ENCODE data around the gene ARID1B.

ARID1B gene

GRCh38 chr6:156948807-156949206, 171.6 kb downstream of the ARID1B start:
- no peak overlapping the region for H3K9ac ChIP-seq (ENCODE audit: low read length)
- peaks cover 18% of the 10 kb centered on the region for H3K4me1 ChIP-seq (ENCODE audit: control insufficient read depth, insufficient read depth, low read length)
- no peaks in the 10 kb centered on the region for H3K27me3 ChIP-seq (ENCODE audit: control insufficient read depth, insufficient read depth, low read length)
- H3K36me3 ChIP-seq (ENCODE audit: control insufficient read depth, insufficient read depth, low read length) = no peaks in the 10 kb centered on the region
- no peak overlapping the region for H3K4me3 ChIP-seq (ENCODE audit: low read length)
- H3K9me3 ChIP-seq (ENCODE audit: control insufficient read depth, low read length) = no peaks in the 10 kb centered on the region

GRCh38 chr6:156949376-156949775, 172.2 kb downstream of the ARID1B start:
- no peak overlapping the region for H3K4me3 ChIP-seq (ENCODE audit: low read length)
- peaks cover 20% of the 10 kb centered on the region for H3K4me1 ChIP-seq (ENCODE audit: control insufficient read depth, insufficient read depth, low read length)
- no peak overlapping the region for H3K9ac ChIP-seq (ENCODE audit: low read length)
- no peaks in the 10 kb centered on the region for H3K27me3 ChIP-seq (ENCODE audit: control insufficient read depth, insufficient read depth, low read length)
- H3K9me3 ChIP-seq (ENCODE audit: control insufficient read depth, low read length) = no peaks in the 10 kb centered on the region
- H3K36me3 ChIP-seq (ENCODE audit: control insufficient read depth, insufficient read depth, low read length) = no peaks in the 10 kb centered on the region

GRCh38 chr6:156950084-156950483, 172.9 kb downstream of the ARID1B start:
- H3K4me1 ChIP-seq (ENCODE audit: control insufficient read depth, insufficient read depth, low read length) = peaks cover 20% of the 10 kb centered on the region
- no peaks in the 10 kb centered on the region for H3K27me3 ChIP-seq (ENCODE audit: control insufficient read depth, insufficient read depth, low read length)
- H3K36me3 ChIP-seq (ENCODE audit: control insufficient read depth, insufficient read depth, low read length) = no peaks in the 10 kb centered on the region
- no peaks in the 10 kb centered on the region for H3K9me3 ChIP-seq (ENCODE audit: control insufficient read depth, low read length)
- H3K9ac ChIP-seq (ENCODE audit: low read length) = no peak overlapping the region
- no peak overlapping the region for H3K4me3 ChIP-seq (ENCODE audit: low read length)

- H3K9ac ChIP-seq (ENCODE audit: low read length) = no peak overlapping the region
- H3K4me1 ChIP-seq (ENCODE audit: control insufficient read depth, insufficient read depth, low read length) = peaks cover 23% of the 10 kb centered on the region
- H3K36me3 ChIP-seq (ENCODE audit: control insufficient read depth, insufficient read depth, low read length) = no peaks in the 10 kb centered on the region
- no peak overlapping the region for H3K4me3 ChIP-seq (ENCODE audit: low read length)
- no peaks in the 10 kb centered on the region for H3K27me3 ChIP-seq (ENCODE audit: control insufficient read depth, insufficient read depth, low read length)
- no peaks in the 10 kb centered on the region for H3K9me3 ChIP-seq (ENCODE audit: control insufficient read depth, low read length)
Observed at GRCh38 chr6:156950531-156950930, 173.4 kb downstream of the ARID1B start.

- H3K9me3 ChIP-seq (ENCODE audit: control insufficient read depth, low read length) = no peaks in the 10 kb centered on the region
- no peak overlapping the region for H3K9ac ChIP-seq (ENCODE audit: low read length)
- H3K4me1 ChIP-seq (ENCODE audit: control insufficient read depth, insufficient read depth, low read length) = peaks cover 28% of the 10 kb centered on the region
- no peaks in the 10 kb centered on the region for H3K36me3 ChIP-seq (ENCODE audit: control insufficient read depth, insufficient read depth, low read length)
- H3K27me3 ChIP-seq (ENCODE audit: control insufficient read depth, insufficient read depth, low read length) = no peaks in the 10 kb centered on the region
- no peak overlapping the region for H3K4me3 ChIP-seq (ENCODE audit: low read length)
Observed at GRCh38 chr6:156952401-156952800, 175.2 kb downstream of the ARID1B start.

- Histone ChIP-seq H3K9ac (ENCODE audit: low read length) (no peak overlapping the region), H3K4me1 (ENCODE audit: control insufficient read depth, insufficient read depth, low read length) (peaks cover 28% of the 10 kb centered on the region)
Observed at GRCh38 chr6:156953127-156953478, 175.9 kb downstream of the ARID1B start.

GRCh38 chr6:156953479-156954146, 176.4 kb downstream of the ARID1B start:
- no peaks in the 10 kb centered on the region for H3K27me3 ChIP-seq (ENCODE audit: control insufficient read depth, insufficient read depth, low read length)
- no peaks in the 10 kb centered on the region for H3K9me3 ChIP-seq (ENCODE audit: control insufficient read depth, low read length)
- H3K4me1 ChIP-seq (ENCODE audit: control insufficient read depth, insufficient read depth, low read length) = peaks cover 28% of the 10 kb centered on the region
- no peaks in the 10 kb centered on the region for H3K36me3 ChIP-seq (ENCODE audit: control insufficient read depth, insufficient read depth, low read length)
- H3K4me3 ChIP-seq (ENCODE audit: low read length) = no peak overlapping the region
- no peak overlapping the region for H3K9ac ChIP-seq (ENCODE audit: low read length)

More at GRCh38 chr6:156953127-156953478, 175.9 kb downstream of the ARID1B start:
- no peaks in the 10 kb centered on the region for H3K36me3 ChIP-seq (ENCODE audit: control insufficient read depth, insufficient read depth, low read length)
- no peaks in the 10 kb centered on the region for H3K27me3 ChIP-seq (ENCODE audit: control insufficient read depth, insufficient read depth, low read length)
- H3K4me3 ChIP-seq (ENCODE audit: low read length) = no peak overlapping the region
- H3K9me3 ChIP-seq (ENCODE audit: control insufficient read depth, low read length) = no peaks in the 10 kb centered on the region

- H3K4me1 ChIP-seq (ENCODE audit: control insufficient read depth, insufficient read depth, low read length) = peaks cover 23% of the 10 kb centered on the region
- no peaks in the 10 kb centered on the region for H3K9me3 ChIP-seq (ENCODE audit: control insufficient read depth, low read length)
- H3K9ac ChIP-seq (ENCODE audit: low read length) = no peak overlapping the region
- H3K36me3 ChIP-seq (ENCODE audit: control insufficient read depth, insufficient read depth, low read length) = no peaks in the 10 kb centered on the region
- H3K4me3 ChIP-seq (ENCODE audit: low read length) = no peak overlapping the region
- no peaks in the 10 kb centered on the region for H3K27me3 ChIP-seq (ENCODE audit: control insufficient read depth, insufficient read depth, low read length)
Observed at GRCh38 chr6:156954191-156954590, 177.0 kb downstream of the ARID1B start.

GRCh38 chr6:156954816-156955215, 177.6 kb downstream of the ARID1B start:
- H3K4me1 ChIP-seq (ENCODE audit: control insufficient read depth, insufficient read depth, low read length) = peaks cover 18% of the 10 kb centered on the region
- H3K27me3 ChIP-seq (ENCODE audit: control insufficient read depth, insufficient read depth, low read length) = no peaks in the 10 kb centered on the region
- H3K36me3 ChIP-seq (ENCODE audit: control insufficient read depth, insufficient read depth, low read length) = no peaks in the 10 kb centered on the region
- H3K4me3 ChIP-seq (ENCODE audit: low read length) = no peak overlapping the region
- H3K9ac ChIP-seq (ENCODE audit: low read length) = no peak overlapping the region
- no peaks in the 10 kb centered on the region for H3K9me3 ChIP-seq (ENCODE audit: control insufficient read depth, low read length)

- no peak overlapping the region for H3K4me3 ChIP-seq (ENCODE audit: low read length)
- peaks cover 18% of the 10 kb centered on the region for H3K4me1 ChIP-seq (ENCODE audit: control insufficient read depth, insufficient read depth, low read length)
- H3K36me3 ChIP-seq (ENCODE audit: control insufficient read depth, insufficient read depth, low read length) = no peaks in the 10 kb centered on the region
- no peaks in the 10 kb centered on the region for H3K27me3 ChIP-seq (ENCODE audit: control insufficient read depth, insufficient read depth, low read length)
- H3K9ac ChIP-seq (ENCODE audit: low read length) = no peak overlapping the region
- H3K9me3 ChIP-seq (ENCODE audit: control insufficient read depth, low read length) = no peaks in the 10 kb centered on the region
Observed at GRCh38 chr6:156955494-156956183, 178.5 kb downstream of the ARID1B start.

- H3K4me1 ChIP-seq (ENCODE audit: control insufficient read depth, insufficient read depth, low read length) = peaks cover 18% of the 10 kb centered on the region
Observed at GRCh38 chr6:156956286-156956685, 179.1 kb downstream of the ARID1B start.

GRCh38 chr6:156957931-156958547, 180.9 kb downstream of the ARID1B start:
- Histone ChIP-seq H3K4me1 (ENCODE audit: control insufficient read depth, insufficient read depth, low read length) (peaks cover 18% of the 10 kb centered on the region), H3K9me3 (ENCODE audit: control insufficient read depth, low read length) (no peaks in the 10 kb centered on the region), H3K27me3 (ENCODE audit: control insufficient read depth, insufficient read depth, low read length) (no peaks in the 10 kb centered on the region), H3K36me3 (ENCODE audit: control insufficient read depth, insufficient read depth, low read length) (no peaks in the 10 kb centered on the region), H3K4me3 (ENCODE audit: low read length) (no peak overlapping the region), H3K9ac (ENCODE audit: low read length) (no peak overlapping the region)

More at GRCh38 chr6:156956286-156956685, 179.1 kb downstream of the ARID1B start:
- Histone ChIP-seq H3K4me3 (ENCODE audit: low read length) (no peak overlapping the region), H3K9ac (ENCODE audit: low read length) (no peak overlapping the region), H3K27me3 (ENCODE audit: control insufficient read depth, insufficient read depth, low read length) (no peaks in the 10 kb centered on the region), H3K9me3 (ENCODE audit: control insufficient read depth, low read length) (no peaks in the 10 kb centered on the region), H3K36me3 (ENCODE audit: control insufficient read depth, insufficient read depth, low read length) (no peaks in the 10 kb centered on the region)

Data from mucosa of stomach (tissue), 1 donor.